RWPE1 (cell line): ENCODE data around the gene USP54.

Experiments
- CTCF ChIA-PET: fragments of 350-600 bp; sonication (Branson Sonifier 250); formaldehyde crosslinking; extraction: SDS; loops from one replicate; lab custom pipeline; 2021; lab: Yijun Ruan, JAX
- POLR2A ChIA-PET: fragments of 400-600 bp; formaldehyde crosslinking; extraction: SDS; loops from one replicate; lab custom pipeline; 2020; ENCODE audit warnings: antibody characterized with exemption; ENCODE audit not compliant: low non-redundant PET; lab: Yijun Ruan, JAX
- DNase-seq: peaks from one replicate; pipeline ENCODE4 v3.0.0; 2012; ENCODE audit warnings: low spot score
- H3K27ac ChIP-seq: fragments of 450-650 bp; 2 replicates; pipeline ENCODE4 v1.5.1; 2017
- CTCF ChIP-seq: fragments of 450-650 bp; conservative IDR thresholded peaks from 2 replicates; pipeline ENCODE4 v1.5.1; 2017; ENCODE audit warnings: low read depth, mild to moderate bottlenecking

Gene USP54

GRCh38 chr10:73493781-73494180 is 97.4 kb downstream of the USP54 start:
- DNase-seq: peak; percentile 57
- ChIA-PET CTCF (no interaction called here), POLR2A (no interaction called here)
- H3K27ac ChIP-seq: peak overlapping the region; percentile 98
- TF ChIP-seq CTCF: no peak

- CTCF ChIA-PET: no interaction called here
- TF ChIP-seq CTCF: no peak
- DNase-seq: no peak
- POLR2A ChIA-PET: no interaction called here
- H3K27ac ChIP-seq: no peak overlapping the region
Observed at GRCh38 chr10:73486601-73487000, 104.5 kb downstream of the USP54 start.

GRCh38 chr10:73485320-73485719 is 105.8 kb downstream of the USP54 start:
- ChIA-PET POLR2A (no interaction called here), CTCF (interaction anchor here (0.6 kb wide), 1 partner anchor 8 kb away, joined by 3 read pairs; no protein-coding TSS in a partner anchor)
- TF ChIP-seq CTCF: no peak
- DNase-seq: peak; percentile 14
- no peak overlapping the region for H3K27ac ChIP-seq

- ChIA-PET CTCF (interaction anchor here (0.7 kb wide), 1 partner anchor 320 kb away, joined by 4 read pairs; no protein-coding TSS in a partner anchor), POLR2A (no interaction called here)
- peak; percentile 80 for DNase-seq
- peak overlapping the region; percentile 64 for H3K27ac ChIP-seq
- no peak for TF ChIP-seq CTCF
Observed at GRCh38 chr10:73480158-73480557, 111.0 kb downstream of the USP54 start.

GRCh38 chr10:73478636-73479035 is 112.5 kb downstream of the USP54 start:
- CTCF ChIA-PET: no interaction called here
- no peak for DNase-seq
- no peak overlapping the region for H3K27ac ChIP-seq
- TF ChIP-seq CTCF: no peak
- POLR2A ChIA-PET: no interaction called here

- ChIA-PET CTCF (interaction anchor here (0.6 kb wide), 1 partner anchor 15 kb away, joined by 6 read pairs; no protein-coding TSS in a partner anchor), POLR2A (no interaction called here)
- H3K27ac ChIP-seq: no peak overlapping the region
- TF ChIP-seq CTCF: no peak
- DNase-seq: no peak
Observed at GRCh38 chr10:73471226-73471625, 119.9 kb downstream of the USP54 start.

- no peak for DNase-seq
- TF ChIP-seq CTCF: no peak
- POLR2A ChIA-PET: no interaction called here
- H3K27ac ChIP-seq: no peak overlapping the region
- CTCF ChIA-PET: no interaction called here
Observed at GRCh38 chr10:73469579-73469978, 121.6 kb downstream of the USP54 start.
